ENCODE data around the gene ERFL.

Gene ERFL

GRCh38 chr19:41936416-41936850 lies 8.2 kb upstream of the ERFL start:
- TF ChIP-seq CTCF (IDR thresholded peaks at IDR 0.05; ENCODE audit: borderline replicate concordance, insufficient read depth, low read depth, low read length) = no peak
- no peak overlapping the region for H3K4me3 ChIP-seq (ENCODE audit: low read depth, low read length)

GRCh38 chr19:41935760-41936415 lies 7.6 kb upstream of the ERFL start:
- no peak for TF ChIP-seq CTCF (IDR thresholded peaks at IDR 0.05; ENCODE audit: borderline replicate concordance, insufficient read depth, low read depth, low read length)
- no peak overlapping the region for H3K4me3 ChIP-seq (ENCODE audit: low read depth, low read length)

GRCh38 chr19:41934849-41935374 lies 6.7 kb upstream of the ERFL start:
- TF ChIP-seq CTCF (IDR thresholded peaks at IDR 0.05; ENCODE audit: borderline replicate concordance, insufficient read depth, low read depth, low read length) = peak; percentile 89
- no peak overlapping the region for H3K4me3 ChIP-seq (ENCODE audit: low read depth, low read length)

GRCh38 chr19:41933693-41934426 lies 5.6 kb upstream of the ERFL start:
- H3K4me3 ChIP-seq (ENCODE audit: low read depth, low read length) = no peak overlapping the region
- TF ChIP-seq CTCF (IDR thresholded peaks at IDR 0.05; ENCODE audit: borderline replicate concordance, insufficient read depth, low read depth, low read length) = no peak

GRCh38 chr19:41932720-41933332 lies 4.6 kb upstream of the ERFL start:
- TF ChIP-seq CTCF (IDR thresholded peaks at IDR 0.05; ENCODE audit: borderline replicate concordance, insufficient read depth, low read depth, low read length) = no peak
- H3K4me3 ChIP-seq (ENCODE audit: low read depth, low read length) = no peak overlapping the region

- H3K4me3 ChIP-seq (ENCODE audit: low read depth, low read length) = no peak overlapping the region
- TF ChIP-seq CTCF (IDR thresholded peaks at IDR 0.05; ENCODE audit: borderline replicate concordance, insufficient read depth, low read depth, low read length) = no peak
These were observed 4.0 kb upstream of the ERFL start for GRCh38 chr19:41932259-41932719.

Data from GM12875 (cell line).